Cerebellar cortex (tissue), 1 donor: Measurements from ENCODE around the gene SLC35B2.

Experiments used
- DNase-seq: peaks from one replicate; pipeline ENCODE4 v3.0.0-alpha.2; 2015; ENCODE audit warnings: low spot score

The SLC35B2 gene

DNA sequence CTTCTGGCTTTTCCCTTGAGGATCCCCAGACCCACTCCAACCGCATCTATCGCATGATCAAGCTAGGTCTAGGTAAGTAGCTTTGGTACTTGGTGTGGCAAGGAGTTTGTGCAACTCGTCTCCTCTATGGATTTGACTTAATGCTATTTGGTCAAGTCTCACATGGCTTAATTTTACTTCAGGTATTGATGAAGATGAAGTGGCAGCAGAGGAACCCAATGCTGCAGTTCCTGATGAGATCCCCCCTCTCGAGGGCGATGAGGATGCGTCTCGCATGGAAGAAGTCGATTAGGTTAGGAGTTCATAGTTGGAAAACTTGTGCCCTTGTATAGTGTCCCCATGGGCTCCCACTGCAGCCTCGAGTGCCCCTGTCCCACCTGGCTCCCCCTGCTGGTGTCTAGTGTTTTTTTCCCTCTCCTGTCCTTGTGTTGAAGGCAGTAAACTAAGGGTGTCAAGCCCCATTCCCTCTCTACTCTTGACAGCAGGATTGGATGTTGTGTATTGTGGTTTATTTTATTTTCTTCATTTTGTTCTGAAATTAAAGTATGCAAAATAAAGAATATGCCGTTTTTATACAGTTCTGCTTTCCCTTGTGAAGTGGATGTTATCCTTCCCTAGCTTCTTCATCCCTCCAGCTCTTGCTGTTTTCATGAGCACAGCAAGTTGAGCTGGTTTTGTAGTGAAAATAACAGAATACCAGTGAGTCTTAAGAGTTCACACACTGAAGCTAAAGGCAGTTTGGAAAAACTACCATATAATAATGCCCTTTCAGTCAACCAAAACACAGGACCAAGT, 3.8 kb downstream of the SLC35B2 start:
- peak; percentile 70 for DNase-seq

DNA sequence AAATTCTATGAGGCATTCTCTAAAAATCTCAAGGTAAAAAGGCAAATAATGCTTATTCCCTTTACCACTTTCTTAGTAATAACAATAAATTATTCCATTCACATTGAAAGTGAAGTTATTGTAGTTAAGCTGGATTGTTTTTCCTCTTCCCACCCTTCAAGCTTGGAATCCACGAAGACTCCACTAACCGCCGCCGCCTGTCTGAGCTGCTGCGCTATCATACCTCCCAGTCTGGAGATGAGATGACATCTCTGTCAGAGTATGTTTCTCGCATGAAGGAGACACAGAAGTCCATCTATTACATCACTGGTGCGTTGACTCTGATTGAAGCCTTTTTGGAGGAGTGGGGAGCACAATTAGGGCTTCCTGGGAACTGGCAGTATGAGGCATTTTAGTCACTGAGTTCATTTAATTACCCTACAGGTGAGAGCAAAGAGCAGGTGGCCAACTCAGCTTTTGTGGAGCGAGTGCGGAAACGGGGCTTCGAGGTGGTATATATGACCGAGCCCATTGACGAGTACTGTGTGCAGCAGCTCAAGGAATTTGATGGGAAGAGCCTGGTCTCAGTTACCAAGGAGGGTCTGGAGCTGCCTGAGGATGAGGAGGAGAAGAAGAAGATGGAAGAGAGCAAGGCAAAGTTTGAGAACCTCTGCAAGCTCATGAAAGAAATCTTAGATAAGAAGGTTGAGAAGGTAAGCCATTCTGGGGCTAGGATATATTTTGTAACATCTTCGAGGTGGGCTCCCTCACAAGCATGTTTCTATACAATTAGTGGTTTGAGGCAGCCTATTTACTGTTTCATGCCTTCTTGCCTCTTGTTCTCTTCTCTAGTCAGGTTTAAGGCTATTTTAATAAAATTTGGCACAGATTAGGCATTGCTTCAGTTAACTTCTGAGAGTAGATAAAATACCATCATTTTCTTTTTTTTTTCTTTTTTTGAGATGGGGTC, 5.5 kb downstream of the SLC35B2 start:
- DNase-seq = no peak

GRCh38 chr6:44250718-44251123, 6.6 kb downstream of the SLC35B2 start:
- no peak for DNase-seq

- no peak for DNase-seq
Observed at GRCh38 chr6:44250067-44250717, 7.1 kb downstream of the SLC35B2 start.

DNA sequence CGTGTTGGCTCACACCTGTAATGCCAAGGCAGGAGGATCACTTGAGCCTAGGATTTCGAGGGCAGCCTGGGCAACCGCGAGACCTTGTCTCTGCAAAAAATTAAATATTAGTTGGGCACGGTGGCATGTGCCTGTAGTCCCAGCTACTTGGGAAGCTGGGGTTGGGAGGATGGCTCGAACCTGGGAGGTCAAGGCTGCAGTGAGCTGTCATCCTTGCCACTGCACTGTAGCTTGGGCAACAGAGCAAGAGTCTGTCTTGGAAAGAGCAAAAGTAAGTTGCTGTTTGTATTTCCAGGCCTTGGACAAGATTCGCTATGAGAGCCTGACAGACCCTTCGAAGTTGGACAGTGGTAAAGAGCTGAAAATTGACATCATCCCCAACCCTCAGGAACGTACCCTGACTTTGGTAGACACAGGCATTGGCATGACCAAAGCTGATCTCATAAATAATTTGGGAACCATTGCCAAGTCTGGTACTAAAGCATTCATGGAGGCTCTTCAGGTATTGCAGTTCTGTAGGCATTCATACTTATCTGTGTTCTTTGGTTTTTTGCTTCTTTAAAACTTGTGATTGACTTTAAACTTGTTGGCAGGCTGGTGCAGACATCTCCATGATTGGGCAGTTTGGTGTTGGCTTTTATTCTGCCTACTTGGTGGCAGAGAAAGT, 8.1 kb downstream of the SLC35B2 start:
- no peak for DNase-seq

GRCh38 chr6:44248579-44248978, 8.7 kb downstream of the SLC35B2 start:
- DNase-seq = no peak

GRCh38 chr6:44247338-44248302, 9.7 kb downstream of the SLC35B2 start:
- DNase-seq = peak; percentile 53

- DNase-seq = peak; percentile 99
Observed at GRCh38 chr6:44246663-44247337, 10.5 kb downstream of the SLC35B2 start, which contains the start of gene HSP90AB1. HSP90AB1 (plus strand) TSS chr6:44247101; CDS start chr6:44248630, 1,529 bp downstream.

DNA sequence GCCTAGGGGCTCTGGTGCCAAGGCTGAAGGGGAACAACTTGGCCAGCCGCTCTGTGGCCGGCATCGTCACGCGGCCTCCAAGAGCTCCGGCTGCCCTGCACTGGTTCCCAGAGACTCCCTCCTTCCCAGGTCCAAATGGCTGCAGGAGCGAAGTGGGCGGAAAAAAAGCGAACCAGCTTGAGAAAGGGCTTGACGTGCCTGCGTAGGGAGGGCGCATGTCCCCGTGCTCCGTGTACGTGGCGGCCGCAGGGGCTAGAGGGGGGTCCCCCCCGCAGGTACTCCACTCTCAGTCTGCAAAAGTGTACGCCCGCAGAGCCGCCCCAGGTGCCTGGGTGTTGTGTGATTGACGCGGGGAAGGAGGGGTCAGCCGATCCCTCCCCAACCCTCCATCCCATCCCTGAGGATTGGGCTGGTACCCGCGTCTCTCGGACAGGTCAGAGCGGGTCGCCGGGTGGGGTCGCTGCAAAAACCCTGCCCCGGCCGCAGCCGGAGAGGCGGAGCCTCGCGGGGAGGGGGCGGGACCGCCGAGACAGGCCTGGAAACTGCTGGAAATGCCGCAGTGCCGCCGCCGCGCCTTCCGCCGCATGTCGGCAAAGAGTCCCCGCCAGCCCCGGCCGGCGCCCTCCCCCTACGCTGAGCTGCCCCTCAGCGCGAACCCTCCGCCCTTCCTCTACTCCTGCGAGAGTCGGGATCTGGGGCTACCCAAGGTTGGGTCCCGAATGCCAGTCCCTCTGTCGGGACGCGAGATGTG, 11.2 kb downstream of the SLC35B2 start:
- peak; percentile 88 for DNase-seq

DNA sequence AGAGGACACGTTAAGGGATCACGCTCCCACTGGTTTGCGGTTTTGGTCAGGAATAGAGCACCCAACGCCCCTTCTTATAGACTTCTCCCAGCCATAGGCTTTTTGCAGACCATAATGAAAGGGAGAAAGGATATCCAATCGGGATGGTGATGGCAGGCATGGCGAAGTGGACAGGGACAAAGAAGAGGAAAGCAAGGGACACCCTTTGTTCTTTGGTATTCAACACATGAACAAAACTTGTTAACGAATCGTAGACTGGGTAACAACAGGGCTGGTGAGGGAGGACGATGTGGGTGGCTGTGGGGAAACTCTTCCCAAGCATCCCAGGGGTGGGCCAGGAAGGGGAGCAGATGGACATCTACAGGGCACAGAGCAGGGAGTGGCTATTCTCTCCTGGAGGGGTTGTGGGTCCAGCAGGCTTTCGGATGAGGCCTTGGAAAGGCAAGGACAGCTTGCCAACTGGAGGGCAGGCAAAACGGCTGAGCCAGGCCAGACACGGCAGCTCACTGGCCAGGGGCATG, 11.9 kb downstream of the SLC35B2 start:
- no peak for DNase-seq

- DNase-seq = no peak
Observed at GRCh38 chr6:44243345-44243744, 14.0 kb downstream of the SLC35B2 start.

DNA sequence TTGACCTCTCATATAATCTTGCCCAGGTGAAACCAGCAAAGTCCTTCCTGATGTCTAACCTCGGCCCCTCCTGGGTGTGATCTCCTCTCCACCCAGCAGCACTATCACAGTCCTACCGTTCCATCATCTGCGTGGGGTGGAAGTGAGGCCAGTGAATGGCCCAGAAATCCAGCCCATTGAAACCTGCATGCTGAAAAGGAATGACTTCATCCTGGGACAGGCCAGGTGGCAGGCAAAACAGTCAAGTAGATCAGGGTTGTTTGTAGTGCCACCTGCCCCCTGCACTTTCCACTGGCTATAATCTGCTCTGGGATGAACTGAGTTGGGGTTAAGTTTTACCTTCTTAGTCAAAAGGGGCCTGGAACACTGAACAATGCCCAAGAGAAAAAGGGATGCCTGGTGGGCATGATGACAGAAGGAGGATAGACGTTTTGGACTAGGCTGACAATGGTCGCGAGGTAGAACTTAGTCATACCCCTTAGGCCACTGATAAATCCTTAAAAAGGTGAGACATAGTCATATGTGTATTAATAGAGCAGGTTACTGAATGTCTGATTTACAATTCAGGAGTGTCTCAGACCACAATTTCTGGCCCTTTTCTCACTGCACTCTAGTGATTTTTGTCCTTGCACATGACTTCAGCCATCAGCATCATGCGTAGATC, 18.5 kb downstream of the SLC35B2 start:
- DNase-seq = no peak

GRCh38 chr6:44237813-44238433, 19.4 kb downstream of the SLC35B2 start:
- peak; percentile 70 for DNase-seq

- peak; percentile 83 for DNase-seq
Observed at GRCh38 chr6:44237021-44237812, 20.1 kb downstream of the SLC35B2 start.

DNA sequence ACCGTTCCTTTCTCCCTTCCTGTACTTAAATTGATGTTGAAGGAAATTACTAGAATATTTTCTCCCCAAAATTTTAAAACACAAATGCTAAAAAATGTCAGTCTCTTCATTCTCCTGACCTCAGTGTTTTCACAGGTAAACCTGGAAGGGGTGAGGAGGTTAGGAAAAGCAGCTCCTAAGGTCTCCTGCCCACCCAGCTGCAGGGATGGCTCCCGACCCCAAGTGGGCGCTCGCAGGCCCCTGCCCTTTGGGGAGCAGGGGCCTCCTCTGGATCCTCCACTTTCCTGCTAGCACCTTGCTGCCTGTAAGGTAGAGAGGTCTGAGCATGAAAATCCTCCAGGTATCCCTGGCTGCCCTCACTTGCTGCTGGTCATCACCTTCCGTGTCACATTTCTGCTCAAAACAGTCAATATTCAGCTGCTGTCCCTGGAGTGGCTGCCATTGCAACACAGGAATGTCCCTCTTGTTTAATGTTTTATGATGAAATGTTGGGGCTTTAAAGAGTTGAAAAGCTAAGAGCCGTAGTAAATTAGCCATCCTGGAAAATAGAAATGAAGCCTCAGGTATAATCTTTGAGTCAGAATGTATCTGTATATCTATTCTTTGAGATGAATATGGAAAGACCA, 21.3 kb downstream of the SLC35B2 start:
- no peak for DNase-seq

GRCh38 chr6:44235269-44235668, 22.1 kb downstream of the SLC35B2 start:
- DNase-seq = no peak
